ENCODE data around the gene TLR1.
"Not testable (repeated sequence)": the region's sequence is repeated elsewhere in the genome, so short reads cannot be mapped to it uniquely, and the experiment has no call there.

TLR1 gene

DNA sequence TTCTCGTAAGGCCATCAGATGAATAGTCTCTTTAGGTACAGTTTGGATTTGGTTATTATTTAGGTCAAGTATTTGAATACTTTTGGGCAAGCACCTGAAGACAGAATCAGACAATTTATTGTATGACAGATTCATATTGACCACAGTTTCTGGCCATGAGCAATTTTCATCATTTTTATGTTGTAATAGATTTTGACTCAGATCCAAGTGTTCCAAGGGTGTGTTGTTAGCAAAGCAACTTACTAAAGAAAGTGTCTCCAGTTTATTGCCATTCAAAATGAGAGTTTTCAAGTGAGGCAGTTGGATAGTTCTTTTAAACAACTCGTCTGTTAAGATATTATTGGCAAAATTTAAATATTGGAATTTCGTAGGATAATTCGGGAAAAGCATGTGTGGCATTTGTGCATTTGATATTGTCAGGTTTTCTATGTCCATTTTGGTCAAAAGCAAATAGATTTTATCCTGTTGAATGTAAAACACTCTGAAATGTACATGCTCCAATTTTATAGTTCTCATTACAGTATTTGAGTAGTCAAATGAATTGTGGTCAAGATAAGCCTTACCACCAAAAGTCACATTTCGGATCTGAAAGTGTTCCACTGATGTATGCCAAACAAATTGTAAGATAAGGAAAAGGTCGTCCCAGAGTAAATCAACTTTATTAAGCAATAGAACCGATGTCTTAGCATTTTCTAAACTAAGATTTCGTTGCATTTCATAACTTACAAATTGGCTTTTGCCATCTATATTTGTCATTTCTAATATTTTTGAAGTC lies 30.2 kb downstream of the TLR1 start:
- DNase-seq = no peak

DNA sequence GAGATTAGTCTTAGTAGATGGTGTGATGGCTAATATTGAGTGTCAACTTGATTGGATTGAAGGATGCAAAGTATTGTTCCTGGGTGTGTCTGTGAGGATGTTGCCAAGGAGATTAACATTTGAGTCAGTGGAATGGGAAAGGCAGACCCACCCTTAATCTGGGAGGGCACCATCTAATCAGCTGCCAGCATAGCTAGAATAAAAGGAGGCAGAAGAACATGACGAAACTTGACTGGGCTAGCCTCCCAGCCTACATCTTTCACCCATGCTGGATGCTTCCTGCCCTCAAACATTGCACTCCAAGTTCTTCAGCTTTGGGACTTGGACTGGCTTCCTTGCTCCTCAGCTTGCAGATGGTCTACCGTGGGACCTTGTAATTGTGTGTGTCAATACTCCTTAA lies 34.3 kb downstream of the TLR1 start:
- DNase-seq = not testable (repeated sequence)

- DNase-seq = no peak
Measured at GRCh38 chr4:38769857-38770256, 34.7 kb downstream of the TLR1 start.

GRCh38 chr4:38769441-38769840 lies 35.1 kb downstream of the TLR1 start:
- DNase-seq = no peak

DNA sequence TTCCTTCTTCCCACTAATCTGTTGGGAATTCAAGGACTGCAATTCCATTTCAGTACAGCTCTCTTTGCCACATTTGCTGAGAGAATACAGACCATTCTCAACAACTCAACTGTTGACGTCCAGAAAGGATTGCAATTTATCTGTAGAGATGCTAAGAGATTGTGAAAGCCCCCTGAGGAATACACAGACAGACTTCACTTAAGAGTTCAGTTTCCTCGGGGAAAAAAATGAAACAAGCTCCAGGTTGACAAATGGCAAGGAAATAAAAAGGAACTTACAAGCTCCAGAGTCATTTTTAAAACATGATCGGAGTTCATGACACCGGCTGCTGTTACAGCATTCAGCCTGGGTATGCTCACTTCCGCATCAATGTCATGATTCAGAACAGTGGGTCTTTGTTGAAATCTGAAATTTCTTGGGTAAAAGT lies 35.6 kb downstream of the TLR1 start:
- no peak for DNase-seq

GRCh38 chr4:38766940-38767339 lies 37.7 kb downstream of the TLR1 start:
- DNase-seq = not testable (repeated sequence)

DNA sequence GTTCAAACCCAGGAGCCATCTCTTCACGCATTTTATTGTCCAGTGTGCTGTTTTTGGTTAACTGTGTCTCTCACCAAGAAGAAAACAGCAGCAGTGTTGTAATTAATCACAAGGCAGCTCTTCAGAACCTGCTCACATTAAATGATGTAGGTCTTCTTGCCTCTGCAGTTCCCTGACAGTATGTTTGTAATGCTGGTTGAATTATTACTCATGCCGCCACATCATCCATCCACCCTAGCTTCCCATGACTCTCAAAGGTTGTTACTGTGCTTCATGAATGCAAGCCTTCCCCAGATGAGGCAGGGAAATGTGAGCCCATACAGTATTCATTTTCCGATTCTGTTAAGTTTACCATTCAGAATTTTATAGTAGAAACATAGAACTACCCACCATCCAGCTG lies 39.2 kb downstream of the TLR1 start:
- no peak for DNase-seq

DNA sequence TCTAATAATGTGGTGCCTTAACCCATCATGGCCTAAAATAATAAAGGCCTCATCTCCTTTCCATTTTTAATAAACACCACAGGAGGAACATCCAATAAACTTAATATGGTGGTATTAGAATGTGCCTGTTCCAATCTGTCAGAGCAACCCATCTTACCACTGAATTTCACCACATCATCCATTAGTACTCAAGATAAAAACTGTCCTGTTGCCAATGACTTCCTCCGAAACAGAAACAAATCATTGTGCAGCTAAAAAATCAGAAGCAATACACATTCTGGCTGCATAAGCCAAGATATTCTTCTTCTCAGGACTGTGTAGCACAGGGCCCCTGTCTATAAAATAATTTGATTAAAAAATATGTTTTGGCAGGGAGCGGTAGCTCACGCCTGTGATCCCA lies 40.3 kb downstream of the TLR1 start:
- no peak for DNase-seq

GRCh38 chr4:38762560-38762959 lies 42.0 kb downstream of the TLR1 start:
- DNase-seq = no peak

GRCh38 chr4:38759790-38760122 lies 44.8 kb downstream of the TLR1 start:
- DNase-seq = no peak

GRCh38 chr4:38759113-38759789 lies 45.3 kb downstream of the TLR1 start:
- DNase-seq = peak; percentile 61 to 65

- no peak for DNase-seq
Measured at GRCh38 chr4:38757945-38758600, 46.5 kb downstream of the TLR1 start.

DNA sequence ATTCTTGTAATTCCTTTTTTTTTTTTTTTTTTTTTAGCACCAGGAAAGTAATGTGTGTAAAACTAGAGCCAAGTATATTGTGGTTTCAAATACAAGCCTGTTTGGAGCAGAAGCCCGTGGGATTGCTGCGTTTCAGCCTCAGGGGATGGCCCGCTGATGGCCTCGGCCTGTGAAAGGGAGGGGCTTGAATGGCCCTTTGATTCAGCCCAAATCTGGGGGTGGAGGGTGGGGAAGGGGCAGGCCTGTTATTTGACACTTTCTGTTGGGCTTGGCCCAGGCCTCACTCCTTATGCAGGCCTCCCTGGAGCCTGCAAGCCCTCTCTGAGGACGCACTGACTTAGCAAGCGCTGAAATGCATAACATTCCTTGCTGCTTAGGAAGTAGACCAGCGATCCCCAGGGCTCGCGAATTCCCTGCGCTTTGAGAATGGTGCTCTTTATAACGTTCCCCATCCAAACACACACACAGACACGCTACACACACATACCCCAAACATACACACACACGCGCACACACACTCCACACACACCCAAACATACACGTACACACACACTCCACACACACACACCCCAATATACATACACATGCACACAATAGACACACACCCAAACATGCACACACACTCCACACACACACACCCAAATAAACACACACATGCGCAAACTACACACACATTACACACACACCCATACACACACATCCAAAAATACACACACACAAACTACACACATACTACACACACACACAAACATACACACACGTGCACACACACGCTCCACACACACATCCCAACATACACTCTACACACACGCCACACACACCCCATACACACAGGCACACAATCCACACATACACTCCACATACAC lies 51.4 kb downstream of the TLR1 start:
- DNase-seq = no peak

GRCh38 chr4:38752372-38752940 lies 52.1 kb downstream of the TLR1 start:
- no peak for DNase-seq

GRCh38 chr4:38751341-38752010 lies 53.1 kb downstream of the TLR1 start:
- no peak for DNase-seq

DNA sequence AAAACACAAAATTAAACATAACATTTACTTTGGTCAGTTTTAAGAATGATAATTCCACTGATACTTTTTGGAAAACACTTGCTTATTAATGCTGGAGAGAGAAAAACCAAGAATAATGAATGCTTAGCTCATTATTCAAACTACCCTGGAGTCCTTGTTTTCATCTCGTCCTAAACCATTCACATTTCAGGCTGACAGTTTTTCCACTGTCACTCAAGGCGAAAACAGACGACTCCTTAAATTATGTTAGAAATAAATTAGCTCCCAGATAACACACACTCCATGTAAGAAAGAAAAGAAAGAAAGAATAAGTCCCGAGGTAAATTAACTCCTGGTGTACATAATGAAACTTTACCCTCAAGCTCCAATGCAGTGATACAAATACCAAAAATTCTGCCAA lies 55.3 kb downstream of the TLR1 start:
- DNase-seq = no peak

DNA sequence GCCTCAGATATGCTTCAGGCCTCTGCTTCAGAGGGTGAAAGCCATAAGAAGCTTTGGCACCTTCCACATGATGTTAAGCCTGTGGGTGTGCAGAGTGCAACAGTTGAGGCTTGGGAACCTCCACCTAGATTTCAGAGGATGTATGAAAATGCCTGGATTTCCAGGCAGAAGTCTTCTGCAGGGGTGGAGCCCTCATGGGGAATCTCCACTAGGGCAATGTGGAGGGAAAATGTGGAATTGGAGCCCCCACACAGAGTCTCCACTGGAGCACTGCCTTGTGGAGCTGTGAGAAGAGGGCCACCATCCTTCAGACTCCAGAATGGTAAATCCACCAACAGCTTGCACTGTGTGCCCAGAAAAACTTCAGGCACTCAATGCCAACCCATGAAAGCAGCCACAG lies 57.0 kb downstream of the TLR1 start:
- DNase-seq = no peak

All from Kasumi-1 (cell line).